GM23338 (cell line): ENCODE data around the gene TMEM30B. TPM values are rescaled to one million over a fixed set of nuclear protein-coding genes. Genes with fewer than 3 reads are reported as not detected.
A peak's percentile ranks its signal among the peaks of the same experiment; 100 is the strongest.

Experiments
- ATAC-seq: fragments of 200-7000 bp; cut with Tn5 transposase; 3 replicates; pipeline ENCODE4 v1.9.1; 2020
- DNase-seq: peaks from one replicate; pipeline ENCODE4 v3.0.0-alpha.2; 2015; ENCODE audit warnings: low spot score
- H2AFZ ChIP-seq: fragments of 200-600 bp; sonication (generic); 2 replicates; pipeline ENCODE4 v1.8.0; 2016; ENCODE audit warnings: antibody characterized with exemption, mild to moderate bottlenecking, moderate library complexity
- H3F3A ChIP-seq: fragments of 200-600 bp; sonication (generic); replicated peaks from 2 replicates; pipeline ENCODE4 v1.8.0; 2017; ENCODE audit warnings: antibody characterized with exemption, mixed run types, low read depth
- H3K27ac ChIP-seq: fragments of 200-600 bp; sonication (generic); 2 replicates; pipeline ENCODE4 v1.6.1; 2016; ENCODE audit warnings: low read depth
- H3K27me3 ChIP-seq: fragments of 200-600 bp; sonication (generic); 2 replicates; pipeline ENCODE4 v1.8.0; 2016; ENCODE audit warnings: mild to moderate bottlenecking, mixed run types, moderate library complexity; ENCODE audit not compliant: insufficient read depth
- H3K36me3 ChIP-seq: fragments of 200-600 bp; sonication (generic); 2 replicates; pipeline ENCODE4 v1.8.0; 2016; ENCODE audit warnings: mild to moderate bottlenecking; ENCODE audit not compliant: insufficient read depth
- H3K4me1 ChIP-seq: fragments of 200-600 bp; sonication (generic); 2 replicates; pipeline ENCODE4 v1.8.0; 2016; ENCODE audit warnings: mild to moderate bottlenecking, moderate library complexity; ENCODE audit not compliant: insufficient read depth
- H3K4me2 ChIP-seq: fragments of 200-600 bp; sonication (generic); 2 replicates; pipeline ENCODE4 v1.7.1; 2017; ENCODE audit warnings: mixed run types
- H3K4me3 ChIP-seq: fragments of 200-600 bp; sonication (generic); 2 replicates; pipeline ENCODE4 v1.6.1; 2016; ENCODE audit warnings: mixed run types
- H3K79me2 ChIP-seq: fragments of 200-600 bp; sonication (generic); replicated peaks from 2 replicates; pipeline ENCODE4 v1.8.0; 2017; ENCODE audit warnings: mild to moderate bottlenecking; ENCODE audit not compliant: insufficient read depth
- H3K9me2 ChIP-seq: fragments of 200-600 bp; sonication (generic); 2 replicates; pipeline ENCODE4 v1.8.0; 2017; ENCODE audit not compliant: insufficient read depth
- H4K20me1 ChIP-seq: fragments of 200-600 bp; sonication (generic); replicated peaks from 2 replicates; pipeline ENCODE4 v1.8.0; 2017; ENCODE audit warnings: mild to moderate bottlenecking; ENCODE audit not compliant: insufficient read depth
- H3K27ac Mint-ChIP-seq: 2 replicates; pipeline ENCODE4 v1.8.0; 2020; ENCODE audit warnings: inconsistent platforms, mild to moderate bottlenecking, moderate library complexity, mixed read lengths
- H3K27me3 Mint-ChIP-seq: 3 replicates; pipeline ENCODE4 v1.8.0; 2022; ENCODE audit warnings: low read depth, mild to moderate bottlenecking, moderate library complexity, mixed read lengths, inconsistent platforms; ENCODE audit not compliant: insufficient read depth, poor library complexity
- H3K36me3 Mint-ChIP-seq: 3 replicates; pipeline ENCODE4 v1.8.0; 2021; ENCODE audit warnings: low read depth, mild to moderate bottlenecking, inconsistent platforms, moderate library complexity, mixed read lengths
- H3K4me1 Mint-ChIP-seq: 3 replicates; pipeline ENCODE4 v1.8.0; 2020; ENCODE audit warnings: mild to moderate bottlenecking, inconsistent platforms, mixed read lengths
- H3K4me3 Mint-ChIP-seq: 3 replicates; pipeline ENCODE4 v1.8.0; 2021; ENCODE audit warnings: moderate library complexity, mild to moderate bottlenecking, inconsistent platforms, mixed read lengths
- H3K9me3 Mint-ChIP-seq: 3 replicates; pipeline ENCODE4 v1.8.0; 2020; ENCODE audit warnings: moderate library complexity, mild to moderate bottlenecking, inconsistent platforms, mixed read lengths
- CREB1 ChIP-seq: fragments of 250-450 bp; sonication (Bioruptor Pico); IDR thresholded peaks from 2 replicates; pipeline ENCODE4 v1.5.0; 2020; ENCODE audit warnings: low read depth, mild to moderate bottlenecking, moderate library complexity
- CTCF ChIP-seq, 2 experiments: fragments of 200-600 bp in 1 of 2; sonication (generic) in 1 of 2; conservative IDR thresholded peaks; 2 replicates each; pipeline versions ENCODE4 v1.5.1 to v1.6.1; 2016 to 2017; ENCODE audit warnings: antibody characterized with exemption in 2 of 2, low read depth in 2 of 2, mild to moderate bottlenecking in 2 of 2, moderate library complexity in 1 of 2
- ETS1 ChIP-seq: IDR thresholded peaks from 2 replicates; pipeline ENCODE4 v1.6.1; 2016; ENCODE audit warnings: antibody characterized with exemption
- EZH2 ChIP-seq: fragments of 200-600 bp; sonication (generic); IDR thresholded peaks from one replicate; pipeline ENCODE4 v1.8.0; 2017; ENCODE audit warnings: antibody characterized with exemption, mild to moderate bottlenecking, low read depth; ENCODE audit not compliant: unreplicated experiment
- EZH2phosphoT487 ChIP-seq: fragments of 200-600 bp; sonication (generic); IDR thresholded peaks from one replicate; pipeline ENCODE4 v1.8.1; 2018; ENCODE audit warnings: antibody characterized with exemption; ENCODE audit not compliant: unreplicated experiment
- JUNB ChIP-seq: IDR thresholded peaks from one replicate; pipeline ENCODE4 v1.6.1; 2016; ENCODE audit warnings: antibody characterized with exemption; ENCODE audit not compliant: unreplicated experiment
- NANOG ChIP-seq: IDR thresholded peaks from 2 replicates; pipeline ENCODE4 v1.6.1; 2016; ENCODE audit warnings: antibody characterized with exemption, borderline replicate concordance
- POLR2AphosphoS5 ChIP-seq: IDR thresholded peaks from 2 replicates; pipeline ENCODE4 v1.6.1; 2016; ENCODE audit warnings: antibody characterized with exemption, low read depth
- REST ChIP-seq: IDR thresholded peaks from one replicate; pipeline ENCODE4 v1.6.1; 2018; ENCODE audit warnings: antibody characterized with exemption; ENCODE audit not compliant: unreplicated experiment
- STAT1 ChIP-seq: IDR thresholded peaks from one replicate; pipeline ENCODE4 v1.6.1; 2016; ENCODE audit warnings: antibody characterized with exemption; ENCODE audit not compliant: unreplicated experiment
- ZNF114 ChIP-seq: fragments of 250-450 bp; sonication (Bioruptor Pico); IDR thresholded peaks from 2 replicates; pipeline ENCODE4 v1.5.0; 2020; ENCODE audit warnings: mild to moderate bottlenecking, moderate library complexity
- ZNF331 ChIP-seq: fragments of 250-450 bp; sonication (Bioruptor Pico); IDR thresholded peaks from 2 replicates; pipeline ENCODE4 v1.5.0; 2020; ENCODE audit warnings: low read depth, mild to moderate bottlenecking, moderate library complexity
- polyA plus RNA-seq: library from polyadenylated mRNA; unstranded; fragments of >200 nt; fragmentation: Nextera tagmentation; extraction: Ambion mirVana; gene quantifications from 2 replicates; pipeline ENCODE4 v1.2.1, GENCODE V29; 2016
- total RNA-seq: library from RNA; depleted of rRNA; stranded (reverse); fragments of >200 nt; shearing (Covaris generic); gene quantifications from 2 replicates; pipeline ENCODE4 v1.2.3, GENCODE V29; 2014

The TMEM30B gene
- total and polyA plus RNA-seq, 2 experiments from 2014 or later, result 7.2 to 22.9 TPM

- TF ChIP-seq POLR2AphosphoS5, result 0 out of 2 replicates have a peak, but pooled peaks have one; percentile 13
- TF ChIP-seq EZH2, result peak; percentile 8
- no peak for TF ChIP-seq EZH2phosphoT487
- peak; percentile 32 to 67; a peak in 3 of 4 replicates for TF ChIP-seq CTCF (conservative IDR thresholded peaks at IDR 0.05; ENCODE audit: low read depth in 2 of 2)
- peak; percentile 70 for DNase-seq
- H3K4me1 ChIP-seq, result peaks cover 13% of the 10 kb centered on the region
- H2AFZ ChIP-seq, result peak overlapping the region; percentile 84
- ATAC-seq, result peak; percentile 72
- no peaks in the 10 kb centered on the region for H3K9me2 ChIP-seq
- H3K4me1 Mint-ChIP-seq, result peaks cover 12% of the 10 kb centered on the region
- peaks cover 26% of the 10 kb centered on the region for H3K27me3 Mint-ChIP-seq
- H3K4me3 Mint-ChIP-seq, result peak overlapping the region; percentile 85
- H3K27me3 ChIP-seq, result peaks cover 26% of the 10 kb centered on the region
- H3K79me2 ChIP-seq, result no peaks in the 10 kb centered on the region
- H3K27ac ChIP-seq, result no peak overlapping the region
- peaks cover 7% of the 10 kb centered on the region for H4K20me1 ChIP-seq
- H3K36me3 ChIP-seq, result no peaks in the 10 kb centered on the region
- peak overlapping the region; percentile 72 for H3K4me2 ChIP-seq
- no peak overlapping the region for H3K27ac Mint-ChIP-seq
- H3F3A ChIP-seq, result no peaks in the 10 kb centered on the region
- H3K36me3 Mint-ChIP-seq, result no peaks in the 10 kb centered on the region
- no peaks in the 10 kb centered on the region for H3K9me3 Mint-ChIP-seq
- peak overlapping the region; percentile 68 for H3K4me3 ChIP-seq
Observed at GRCh38 chr14:61280526-61281185, 482 bp downstream of the TMEM30B start.

GRCh38 chr14:61280092-61280525, 1.0 kb downstream of the TMEM30B start:
- peak overlapping the region; percentile 85 for H3K4me3 Mint-ChIP-seq
- no peaks in the 10 kb centered on the region for H3K79me2 ChIP-seq
- peak overlapping the region; percentile 72 for H3K4me2 ChIP-seq
- no peak overlapping the region for H3K27ac ChIP-seq
- H3K4me1 ChIP-seq, result peaks cover 13% of the 10 kb centered on the region
- no peak overlapping the region for H3K27ac Mint-ChIP-seq
- peaks cover 26% of the 10 kb centered on the region for H3K27me3 Mint-ChIP-seq
- H3F3A ChIP-seq, result no peaks in the 10 kb centered on the region
- no peaks in the 10 kb centered on the region for H3K9me2 ChIP-seq
- no peaks in the 10 kb centered on the region for H3K36me3 ChIP-seq
- H3K4me3 ChIP-seq, result peak overlapping the region; percentile 68
- H3K4me1 Mint-ChIP-seq, result peaks cover 11% of the 10 kb centered on the region
- ATAC-seq (no peak; the same call in 2 of the 3 replicates), DNase-seq (no peak)
- peaks cover 26% of the 10 kb centered on the region for H3K27me3 ChIP-seq
- H3K36me3 Mint-ChIP-seq, result no peaks in the 10 kb centered on the region
- no peaks in the 10 kb centered on the region for H3K9me3 Mint-ChIP-seq
- peaks cover 7% of the 10 kb centered on the region for H4K20me1 ChIP-seq
- peak overlapping the region; percentile 84; the same call in 1 of the 2 replicates for H2AFZ ChIP-seq
- TF ChIP-seq JUNB (no peak), ZNF331 (CRISPR knock-in tag) (no peak), CREB1 (CRISPR knock-in tag) (no peak), EZH2phosphoT487 (no peak), REST (no peak), STAT1 (no peak), POLR2AphosphoS5 (no peak), EZH2 (no peak), CTCF (conservative IDR thresholded peaks at IDR 0.05; ENCODE audit: low read depth in 2 of 2) (no peak), ZNF114 (CRISPR knock-in tag) (no peak), NANOG (no peak), ETS1 (no peak)
